Type B pancreatic cell (in vitro differentiated cells): ENCODE results near the gene SLC12A6. TPM values are rescaled to one million over a fixed set of nuclear protein-coding genes. Genes with fewer than 3 reads are reported as not detected.

ENCODE experiments used
- DNase-seq: peaks from one replicate; pipeline ENCODE4 v3.0.0; 2021; ENCODE audit warnings: mixed read lengths; ENCODE audit not compliant: unreplicated experiment; ENCODE audit errors: extremely low spot score
- H3K27ac Mint-ChIP-seq: 2 replicates; pipeline ENCODE4 v1.8.0; 2021; ENCODE audit warnings: mild to moderate bottlenecking, mixed read lengths
- H3K27me3 Mint-ChIP-seq: 2 replicates; pipeline ENCODE4 v1.8.0; 2021; ENCODE audit warnings: mixed read lengths
- H3K36me3 Mint-ChIP-seq: 2 replicates; pipeline ENCODE4 v1.8.0; 2021; ENCODE audit warnings: mixed read lengths
- H3K4me1 Mint-ChIP-seq: one replicate; pipeline ENCODE4 v1.8.0; 2021; ENCODE audit warnings: mixed read lengths; ENCODE audit not compliant: unreplicated experiment
- H3K4me3 Mint-ChIP-seq: 2 replicates; pipeline ENCODE4 v1.8.0; 2021; ENCODE audit warnings: mild to moderate bottlenecking, mixed read lengths
- H3K9me3 Mint-ChIP-seq: 2 replicates; pipeline ENCODE4 v1.8.0; 2021; ENCODE audit warnings: mixed read lengths
- CTCF ChIP-seq: fragments of 200-600 bp; sonication (generic); conservative IDR thresholded peaks from 2 replicates; pipeline ENCODE4 v1.5.0; 2021; ENCODE audit warnings: antibody characterized with exemption, mild to moderate bottlenecking
- total RNA-seq: library from RNA; stranded (reverse); gene quantifications from 2 replicates; pipeline ENCODE4 v1.2.1, GENCODE V29; 2021; ENCODE audit warnings: low replicate concordance

The SLC12A6 gene
- total RNA-seq, 1 donor from 2014 or later: 14.5 TPM

- TF ChIP-seq CTCF: no peak
- Mint-ChIP-seq H3K9me3 (no peaks in the 10 kb centered on the region), H3K27me3 (no peaks in the 10 kb centered on the region), H3K36me3 (no peaks in the 10 kb centered on the region), H3K4me3 (no peak overlapping the region), H3K4me1 (no peaks in the 10 kb centered on the region), H3K27ac (no peak overlapping the region)
- no peak for DNase-seq
Observed at GRCh38 chr15:34329006-34329405, 8.6 kb downstream of the SLC12A6 start.

GRCh38 chr15:34327906-34328305 is 9.7 kb downstream of the SLC12A6 start:
- no peaks in the 10 kb centered on the region for H3K36me3 Mint-ChIP-seq
- H3K4me3 Mint-ChIP-seq: no peak overlapping the region
- no peaks in the 10 kb centered on the region for H3K27me3 Mint-ChIP-seq
- no peaks in the 10 kb centered on the region for H3K9me3 Mint-ChIP-seq
- no peak for TF ChIP-seq CTCF
- no peaks in the 10 kb centered on the region for H3K4me1 Mint-ChIP-seq
- H3K27ac Mint-ChIP-seq: no peak overlapping the region
- no peak for DNase-seq

- no peaks in the 10 kb centered on the region for H3K36me3 Mint-ChIP-seq
- no peak overlapping the region for H3K27ac Mint-ChIP-seq
- no peak overlapping the region for H3K4me3 Mint-ChIP-seq
- no peak for DNase-seq
- no peaks in the 10 kb centered on the region for H3K27me3 Mint-ChIP-seq
- no peak for TF ChIP-seq CTCF
- H3K4me1 Mint-ChIP-seq: no peaks in the 10 kb centered on the region
- H3K9me3 Mint-ChIP-seq: no peaks in the 10 kb centered on the region
Observed at GRCh38 chr15:34325368-34325767, 12.2 kb downstream of the SLC12A6 start.

- no peaks in the 10 kb centered on the region for H3K36me3 Mint-ChIP-seq
- H3K9me3 Mint-ChIP-seq: no peaks in the 10 kb centered on the region
- H3K27ac Mint-ChIP-seq: no peak overlapping the region
- no peak for TF ChIP-seq CTCF
- no peak for DNase-seq
- H3K4me3 Mint-ChIP-seq: no peak overlapping the region
- no peaks in the 10 kb centered on the region for H3K4me1 Mint-ChIP-seq
- no peaks in the 10 kb centered on the region for H3K27me3 Mint-ChIP-seq
Observed at GRCh38 chr15:34324933-34325332, 12.6 kb downstream of the SLC12A6 start.

- H3K9me3 Mint-ChIP-seq: no peaks in the 10 kb centered on the region
- no peak for DNase-seq
- H3K27me3 Mint-ChIP-seq: no peaks in the 10 kb centered on the region
- H3K4me1 Mint-ChIP-seq: peaks cover 8% of the 10 kb centered on the region
- H3K27ac Mint-ChIP-seq: no peak overlapping the region
- no peaks in the 10 kb centered on the region for H3K36me3 Mint-ChIP-seq
- no peak overlapping the region for H3K4me3 Mint-ChIP-seq
- TF ChIP-seq CTCF: no peak
Observed at GRCh38 chr15:34323217-34323616, 14.4 kb downstream of the SLC12A6 start.
